HepG2 (cell line): Measurements from ENCODE around the gene SYDE2. TPM values are rescaled to one million over a fixed set of nuclear protein-coding genes. Genes with fewer than 3 reads are reported as not detected.

Source experiments
- ATAC-seq: fragments of 200-7000 bp; cut with Tn5 transposase; 3 replicates; pipeline ENCODE4 v1.9.1; 2020; ENCODE audit warnings: mild to moderate bottlenecking, moderate library complexity
- BruUV-seq: library from RNA; stranded (reverse); fragments of 400-500 nt; replicated peaks from 2 replicates; lab custom pipeline; 2021; lab: Mats Ljungman, UMichigan
- CTCF ChIA-PET: fragments of 300-600 bp; formaldehyde crosslinking; extraction: SDS; loops from one replicate; lab custom pipeline; 2021; ENCODE audit warnings: low total read pairs, inconsistent platforms, low intra/inter-chr PET ratio; lab: Yijun Ruan, JAX
- POLR2A ChIA-PET: fragments of 350-600 bp; sonication (Branson Sonifier 250); formaldehyde crosslinking; loops from one replicate; lab custom pipeline; 2020; ENCODE audit warnings: antibody characterized with exemption, inconsistent platforms; lab: Yijun Ruan, JAX
- DNase-seq: peaks from one replicate; pipeline ENCODE4 v3.0.0-alpha.2; 2015; ENCODE audit warnings: low spot score
- FAIRE-seq: peaks from 3 replicates; lab custom pipeline; 2011; peaks lifted over from hg19 to GRCh38; lab: Jason Lieb, UNC
- H2AFZ ChIP-seq: one replicate; pipeline ENCODE4 v1.6.1; 2011; ENCODE audit warnings: low read length, inconsistent platforms
- H3K27ac ChIP-seq: fragments of 300-600 bp; 3 replicates; pipeline ENCODE4 v1.8.0; 2011; ENCODE audit warnings: mixed run types, mild to moderate bottlenecking, mixed read lengths, low read length, inconsistent platforms; ENCODE audit not compliant: insufficient read depth; ENCODE audit errors: extremely low read length
- H3K27me3 ChIP-seq, 2 experiments: fragments of 200-600 bp in 1 of 2; 2 replicates in 1 of 2; 3 replicates in 1 of 2; pipeline versions ENCODE4 v1.6.0 to v1.8.0; 2011; ENCODE audit warnings: low read length in 2 of 2, mild to moderate bottlenecking in 2 of 2, moderate library complexity in 2 of 2, inconsistent platforms in 1 of 2; ENCODE audit not compliant: insufficient read depth in 2 of 2, control insufficient read depth in 1 of 2
- H3K36me3 ChIP-seq, 2 experiments: fragments of 200-600 bp in 1 of 2; replicated peaks in 1 of 2; 2 replicates in 1 of 2; 3 replicates in 1 of 2; pipeline versions ENCODE4 v1.5.1 to v1.8.0; 2011; ENCODE audit warnings: low read length in 2 of 2, inconsistent platforms in 1 of 2; ENCODE audit not compliant: insufficient read depth in 2 of 2, control insufficient read depth in 1 of 2
- H3K4me1 ChIP-seq: 2 replicates; pipeline ENCODE4 v1.5.1; 2012; ENCODE audit warnings: low read length, inconsistent platforms; ENCODE audit not compliant: insufficient read depth
- H3K4me2 ChIP-seq: 2 replicates; pipeline ENCODE4 v1.6.0; 2011; ENCODE audit warnings: low read depth, low read length, inconsistent platforms
- H3K4me3 ChIP-seq, 3 experiments: fragments of 200-600 bp in 1 of 3; sonication (generic), shearing (Covaris generic) in 1 of 3; replicated peaks in 1 of 3; 2 replicates each; pipeline ENCODE4 v1.5.1; 2011 to 2016; ENCODE audit warnings: low read length in 3 of 3, inconsistent platforms in 2 of 3, low read depth in 2 of 3, mild to moderate bottlenecking in 2 of 3, control low read depth in 1 of 3, mixed read lengths in 1 of 3; ENCODE audit not compliant: insufficient read depth in 1 of 3
- H3K79me2 ChIP-seq: one replicate; pipeline ENCODE4 v1.6.1; 2011; ENCODE audit warnings: low read length, inconsistent platforms; ENCODE audit not compliant: insufficient read depth
- H3K9ac ChIP-seq: 2 replicates; pipeline ENCODE4 v1.6.0; 2011; ENCODE audit warnings: mild to moderate bottlenecking, low read depth, low read length, inconsistent platforms; ENCODE audit not compliant: insufficient read depth
- H3K9me3 ChIP-seq: 2 replicates; pipeline ENCODE4 v1.5.1; 2012; ENCODE audit warnings: mild to moderate bottlenecking, low read length
- H4K20me1 ChIP-seq: 2 replicates; pipeline ENCODE4 v1.6.0; 2011; ENCODE audit warnings: inconsistent platforms, mild to moderate bottlenecking, low read length, moderate library complexity; ENCODE audit not compliant: insufficient read depth
- FOXA3 ChIP-seq: IDR thresholded peaks from 2 replicates; pipeline ENCODE4 v1.6.1; 2016; ENCODE audit warnings: missing genetic modification reagents, missing compliant biosample characterization
- MTA1 ChIP-seq: sonication (generic); formaldehyde crosslinking; IDR thresholded peaks from 2 replicates; pipeline ENCODE4 v1.4.0; 2020; ENCODE audit warnings: missing genetic modification reagents, mild to moderate bottlenecking, borderline replicate concordance
- ZNF598 ChIP-seq: sonication (generic); formaldehyde crosslinking; IDR thresholded peaks from 2 replicates; pipeline ENCODE4 v1.5.1; 2020; ENCODE audit warnings: mild to moderate bottlenecking, missing genetic modification reagents, borderline replicate concordance
- WGBS: methylation state at CpG from one replicate; pipeline ENCODE4 v1.1.6; 2017; ENCODE audit warnings: low lambda C conversion rate; 5-methylcytosine and 5-hydroxymethylcytosine counted together
- in situ Hi-C: cut with HindIII; loops from 2 replicates; pipeline ENCODE4 v1.10.0; 2017; ENCODE audit warnings: low pct_unique_long_range_greater_than_20kb; ENCODE audit not compliant: extremely low pct_ligation_motif_present
- intact Hi-C: fragments of 100-400 bp; cut with micrococcal nuclease; formaldehyde crosslinking; loops from one replicate; pipeline ENCODE4 v1.10.0; 2022; ENCODE audit not compliant: unreplicated experiment
- polyA plus RNA-seq, 8 experiments: library from polyadenylated mRNA; depleted of rRNA in 3 of 8; stranded (reverse) in 7 of 8; unstranded in 1 of 8; fragments of >200 nt; fragmentation: Illumina TruSeq in 4 of 8; extraction: Trizol in 4 of 8; gene quantifications; 2 replicates each; pipeline versions ENCODE4 v1.2.1 to v1.2.3, GENCODE V29; 2011 to 2016; ENCODE audit warnings: low read depth in 4 of 8, missing spikeins in 1 of 8, mixed read lengths in 1 of 8; ENCODE audit not compliant: insufficient read depth in 1 of 8
- total RNA-seq, 5 experiments: library from RNA; depleted of rRNA; stranded (reverse); fragments of >200 nt; fragmentation: Illumina TruSeq; extraction: Trizol; gene quantifications; 2 replicates each; pipeline ENCODE4 v1.2.3, GENCODE V29; 2016; ENCODE audit warnings: low read depth in 1 of 5
- TF ChIP-seq, protein P1 (sequence below): sonication (generic); formaldehyde crosslinking; IDR thresholded peaks from 2 replicates; pipeline ENCODE4 v1.8.0; 2022; ENCODE audit warnings: missing genetic modification reagents, low read depth, mild to moderate bottlenecking, borderline replicate concordance
- TF ChIP-seq, protein P2 (sequence below): sonication (generic); formaldehyde crosslinking; IDR thresholded peaks from 2 replicates; pipeline ENCODE4 v1.8.1; 2023; ENCODE audit warnings: mild to moderate bottlenecking, inconsistent platforms, moderate library complexity, missing genetic modification reagents, borderline replicate concordance
- TF ChIP-seq, protein P3 (sequence below): fragments of 450-650 bp; IDR thresholded peaks from 2 replicates; pipeline ENCODE4 v1.6.1; 2017; ENCODE audit warnings: mild to moderate bottlenecking
- TF ChIP-seq, protein P4 (sequence below): sonication (generic); formaldehyde crosslinking; IDR thresholded peaks from 2 replicates; pipeline ENCODE4 v1.8.0; 2022; ENCODE audit warnings: missing genetic modification reagents, mild to moderate bottlenecking, borderline replicate concordance
- TF ChIP-seq, protein P5 (sequence below): sonication (generic); formaldehyde crosslinking; conservative IDR thresholded peaks from 2 replicates; pipeline ENCODE4 v1.8.1; 2023; ENCODE audit warnings: missing genetic modification reagents

SYDE2 gene
- total and polyA plus RNA-seq, 2 of the 13 experiments (the other 11 are each of a cell fraction or from before 2014, with no cell fraction given) = 1.8 to 5.3 TPM

DNA sequence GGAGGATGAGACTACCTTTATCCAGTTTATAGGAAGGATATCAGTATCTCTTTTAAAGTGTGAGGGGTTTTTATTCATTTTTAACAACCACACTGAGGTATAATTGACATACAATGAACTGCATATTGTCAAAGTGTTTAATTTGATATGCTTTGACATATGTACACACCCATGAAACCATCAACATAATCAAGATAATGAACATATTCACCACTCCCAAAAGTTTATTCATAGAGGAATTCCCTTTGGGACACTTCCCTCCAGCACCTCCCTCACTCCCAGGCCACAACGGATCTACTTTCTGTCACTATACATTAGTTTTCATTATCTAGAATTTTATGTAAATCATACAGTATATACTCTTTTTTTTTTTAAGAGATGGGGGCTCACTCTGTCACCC is 89.1 kb downstream of the SYDE2 start:
- CTCF ChIA-PET = no interaction called here
- no peak for FAIRE-seq
- Histone ChIP-seq H3K4me3 (no peak overlapping the region), H3K27me3 (no peaks in the 10 kb centered on the region; a peak in 1 of 5 replicates), H3K9ac (no peak overlapping the region), H4K20me1 (no peaks in the 10 kb centered on the region), H3K4me2 (no peak overlapping the region), H3K27ac (no peak overlapping the region), H3K36me3 (no peaks in the 10 kb centered on the region), H2AFZ (no peak overlapping the region), H3K79me2 (no peaks in the 10 kb centered on the region), H3K4me1 (no peaks in the 10 kb centered on the region), H3K9me3 (no peaks in the 10 kb centered on the region)
- ATAC-seq = no peak
- TF ChIP-seq FOXA3 (CRISPR knock-in tag) (no peak), ZNF598 (CRISPR knock-in tag) (no peak), MTA1 (no peak)
- TF ChIP-seq, protein P1, sequence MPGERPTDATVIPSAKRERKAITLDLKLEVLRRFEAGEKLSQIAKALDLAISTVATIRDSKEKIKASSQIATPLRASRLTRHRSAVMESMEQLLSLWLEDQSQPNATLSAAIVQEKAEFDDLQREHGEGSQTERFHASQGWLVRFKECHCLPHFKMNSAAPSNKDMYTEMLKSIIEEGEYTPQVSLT (CRISPR knock-in tag) = no peak
- TF ChIP-seq, protein P2, sequence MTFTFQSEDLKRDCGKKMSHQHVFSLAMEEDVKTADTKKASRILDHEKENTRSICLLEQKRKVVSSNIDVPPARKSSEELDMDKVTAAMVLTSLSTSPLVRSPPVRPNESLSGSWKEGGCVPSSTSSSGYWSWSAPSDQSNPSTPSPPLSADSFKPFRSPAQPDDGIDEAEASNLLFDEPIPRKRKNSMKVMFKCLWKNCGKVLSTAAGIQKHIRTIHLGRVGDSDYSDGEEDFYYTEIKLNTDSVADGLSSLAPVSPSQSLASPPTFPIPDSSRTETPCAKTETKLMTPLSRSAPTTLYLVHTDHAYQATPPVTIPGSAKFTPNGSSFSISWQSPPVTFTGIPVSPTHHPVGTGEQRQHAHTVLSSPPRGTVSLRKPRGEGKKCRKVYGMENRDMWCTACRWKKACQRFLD (CRISPR knock-in tag) = no peak
- TF ChIP-seq, protein P3, sequence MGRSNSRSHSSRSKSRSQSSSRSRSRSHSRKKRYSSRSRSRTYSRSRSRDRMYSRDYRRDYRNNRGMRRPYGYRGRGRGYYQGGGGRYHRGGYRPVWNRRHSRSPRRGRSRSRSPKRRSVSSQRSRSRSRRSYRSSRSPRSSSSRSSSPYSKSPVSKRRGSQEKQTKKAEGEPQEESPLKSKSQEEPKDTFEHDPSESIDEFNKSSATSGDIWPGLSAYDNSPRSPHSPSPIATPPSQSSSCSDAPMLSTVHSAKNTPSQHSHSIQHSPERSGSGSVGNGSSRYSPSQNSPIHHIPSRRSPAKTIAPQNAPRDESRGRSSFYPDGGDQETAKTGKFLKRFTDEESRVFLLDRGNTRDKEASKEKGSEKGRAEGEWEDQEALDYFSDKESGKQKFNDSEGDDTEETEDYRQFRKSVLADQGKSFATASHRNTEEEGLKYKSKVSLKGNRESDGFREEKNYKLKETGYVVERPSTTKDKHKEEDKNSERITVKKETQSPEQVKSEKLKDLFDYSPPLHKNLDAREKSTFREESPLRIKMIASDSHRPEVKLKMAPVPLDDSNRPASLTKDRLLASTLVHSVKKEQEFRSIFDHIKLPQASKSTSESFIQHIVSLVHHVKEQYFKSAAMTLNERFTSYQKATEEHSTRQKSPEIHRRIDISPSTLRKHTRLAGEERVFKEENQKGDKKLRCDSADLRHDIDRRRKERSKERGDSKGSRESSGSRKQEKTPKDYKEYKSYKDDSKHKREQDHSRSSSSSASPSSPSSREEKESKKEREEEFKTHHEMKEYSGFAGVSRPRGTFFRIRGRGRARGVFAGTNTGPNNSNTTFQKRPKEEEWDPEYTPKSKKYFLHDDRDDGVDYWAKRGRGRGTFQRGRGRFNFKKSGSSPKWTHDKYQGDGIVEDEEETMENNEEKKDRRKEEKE = no peak
- TF ChIP-seq, protein P4, sequence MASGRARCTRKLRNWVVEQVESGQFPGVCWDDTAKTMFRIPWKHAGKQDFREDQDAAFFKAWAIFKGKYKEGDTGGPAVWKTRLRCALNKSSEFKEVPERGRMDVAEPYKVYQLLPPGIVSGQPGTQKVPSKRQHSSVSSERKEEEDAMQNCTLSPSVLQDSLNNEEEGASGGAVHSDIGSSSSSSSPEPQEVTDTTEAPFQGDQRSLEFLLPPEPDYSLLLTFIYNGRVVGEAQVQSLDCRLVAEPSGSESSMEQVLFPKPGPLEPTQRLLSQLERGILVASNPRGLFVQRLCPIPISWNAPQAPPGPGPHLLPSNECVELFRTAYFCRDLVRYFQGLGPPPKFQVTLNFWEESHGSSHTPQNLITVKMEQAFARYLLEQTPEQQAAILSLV = no peak
- TF ChIP-seq, protein P5, sequence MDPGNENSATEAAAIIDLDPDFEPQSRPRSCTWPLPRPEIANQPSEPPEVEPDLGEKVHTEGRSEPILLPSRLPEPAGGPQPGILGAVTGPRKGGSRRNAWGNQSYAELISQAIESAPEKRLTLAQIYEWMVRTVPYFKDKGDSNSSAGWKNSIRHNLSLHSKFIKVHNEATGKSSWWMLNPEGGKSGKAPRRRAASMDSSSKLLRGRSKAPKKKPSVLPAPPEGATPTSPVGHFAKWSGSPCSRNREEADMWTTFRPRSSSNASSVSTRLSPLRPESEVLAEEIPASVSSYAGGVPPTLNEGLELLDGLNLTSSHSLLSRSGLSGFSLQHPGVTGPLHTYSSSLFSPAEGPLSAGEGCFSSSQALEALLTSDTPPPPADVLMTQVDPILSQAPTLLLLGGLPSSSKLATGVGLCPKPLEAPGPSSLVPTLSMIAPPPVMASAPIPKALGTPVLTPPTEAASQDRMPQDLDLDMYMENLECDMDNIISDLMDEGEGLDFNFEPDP (CRISPR knock-in tag) = no peak
- in situ Hi-C loops = loop anchor here (5.0 kb wide), 1 partner anchor 141 kb away; no protein-coding TSS in a partner anchor
- intact Hi-C loops = no loop called here
- POLR2A ChIA-PET = no interaction called here
- BruUV-seq = no TSS peak
- 5% methylated on average over 1 of the region's 1 CpG for WGBS
- DNase-seq = no peak
